ENCODE results near the gene EPG5. TPM values are rescaled to one million over a fixed set of nuclear protein-coding genes. Genes with fewer than 3 reads are reported as not detected.

The EPG5 gene
- total RNA-seq, 2 experiments from 2014 or later = 4.8 to 8.7 TPM

DNA sequence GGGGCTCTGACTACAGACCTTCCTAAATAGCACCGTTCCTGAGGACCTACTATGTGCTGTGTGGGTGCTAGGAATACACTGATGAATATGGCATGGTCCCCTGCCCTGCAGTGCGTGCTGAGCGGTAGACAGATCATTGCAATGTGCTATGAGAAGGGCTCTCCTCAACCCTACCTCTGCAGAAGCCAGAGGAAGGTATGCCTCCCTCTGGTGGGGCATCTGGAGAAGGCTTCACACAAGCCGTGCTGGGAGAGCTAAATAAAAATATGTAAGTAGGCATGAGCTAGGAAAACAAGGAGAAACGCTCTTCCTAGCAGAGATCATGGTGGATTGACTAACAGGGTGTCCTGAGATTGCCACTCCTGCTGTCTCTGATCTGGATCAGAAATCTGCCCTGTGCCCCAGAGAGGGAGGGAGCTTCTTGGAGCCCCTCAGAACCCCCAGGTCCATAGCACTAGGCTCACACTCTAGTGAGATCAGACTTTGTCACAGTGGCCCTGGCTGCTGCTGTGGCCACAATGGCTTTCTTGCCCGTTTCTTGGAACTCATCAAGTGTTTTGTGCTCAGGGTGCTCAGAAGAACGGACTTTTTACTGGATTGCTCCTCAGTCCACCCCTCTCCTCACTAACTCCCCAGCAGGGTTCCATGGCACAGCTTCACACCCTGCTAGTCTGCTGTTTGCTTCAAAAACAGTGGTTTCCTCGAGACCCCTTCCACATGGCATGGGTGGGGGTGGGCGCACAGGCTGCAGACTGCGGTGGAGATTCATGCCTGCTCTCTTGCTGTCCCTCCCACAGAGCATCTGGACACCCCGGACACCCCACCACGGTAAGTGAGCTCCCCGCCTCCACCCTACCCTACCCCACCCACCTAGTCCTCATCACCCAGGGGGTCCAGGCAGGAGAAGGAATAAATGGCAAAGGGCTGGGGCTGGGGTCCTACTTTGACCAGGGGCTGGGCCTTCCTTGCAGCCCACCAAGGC is 127.4 kb downstream of the EPG5 start:
- Histone ChIP-seq H3K4me2 (ENCODE audit: low read length) (no peak overlapping the region), H4K20me1 (ENCODE audit: insufficient read depth, low read length) (no peaks in the 10 kb centered on the region), H3K9me3 (ENCODE audit: low read length) (no peaks in the 10 kb centered on the region), H3K79me2 (ENCODE audit: insufficient read depth, low read depth, low read length) (no peaks in the 10 kb centered on the region), H3K36me3 (ENCODE audit: insufficient read depth, low read length) (no peaks in the 10 kb centered on the region), H3K27ac (ENCODE audit: low read depth, low read length, poor library complexity, severe bottlenecking) (no peak overlapping the region), H3K4me1 (ENCODE audit: insufficient read depth, low read length, poor library complexity, severe bottlenecking) (no peaks in the 10 kb centered on the region), H3K9me2 (ENCODE audit: insufficient read depth, low read length) (no peaks in the 10 kb centered on the region), H3K4me3 (ENCODE audit: low read depth, low read length, poor library complexity, severe bottlenecking) (no peak overlapping the region), H2AFZ (ENCODE audit: low read length) (no peak overlapping the region)
- no peak for DNase-seq (ENCODE audit: low spot score)
- ChIA-PET POLR2A (no interaction called here), CTCF (ENCODE audit: unreplicated experiment) (no interaction called here)
- intact Hi-C loops (cut with micrococcal nuclease; ENCODE audit: unreplicated experiment) = no loop called here
- no TSS peak for BruUV-seq (replicated peaks)
- TF ChIP-seq EZH2phosphoT487 (IDR thresholded peaks at IDR 0.05; ENCODE audit: borderline replicate concordance, low read depth, low read length) = no peak
- TF ChIP-seq, protein P1, sequence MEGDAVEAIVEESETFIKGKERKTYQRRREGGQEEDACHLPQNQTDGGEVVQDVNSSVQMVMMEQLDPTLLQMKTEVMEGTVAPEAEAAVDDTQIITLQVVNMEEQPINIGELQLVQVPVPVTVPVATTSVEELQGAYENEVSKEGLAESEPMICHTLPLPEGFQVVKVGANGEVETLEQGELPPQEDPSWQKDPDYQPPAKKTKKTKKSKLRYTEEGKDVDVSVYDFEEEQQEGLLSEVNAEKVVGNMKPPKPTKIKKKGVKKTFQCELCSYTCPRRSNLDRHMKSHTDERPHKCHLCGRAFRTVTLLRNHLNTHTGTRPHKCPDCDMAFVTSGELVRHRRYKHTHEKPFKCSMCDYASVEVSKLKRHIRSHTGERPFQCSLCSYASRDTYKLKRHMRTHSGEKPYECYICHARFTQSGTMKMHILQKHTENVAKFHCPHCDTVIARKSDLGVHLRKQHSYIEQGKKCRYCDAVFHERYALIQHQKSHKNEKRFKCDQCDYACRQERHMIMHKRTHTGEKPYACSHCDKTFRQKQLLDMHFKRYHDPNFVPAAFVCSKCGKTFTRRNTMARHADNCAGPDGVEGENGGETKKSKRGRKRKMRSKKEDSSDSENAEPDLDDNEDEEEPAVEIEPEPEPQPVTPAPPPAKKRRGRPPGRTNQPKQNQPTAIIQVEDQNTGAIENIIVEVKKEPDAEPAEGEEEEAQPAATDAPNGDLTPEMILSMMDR (conservative IDR thresholded peaks at IDR 0.05; ENCODE audit: low read length) = no peak

DNA sequence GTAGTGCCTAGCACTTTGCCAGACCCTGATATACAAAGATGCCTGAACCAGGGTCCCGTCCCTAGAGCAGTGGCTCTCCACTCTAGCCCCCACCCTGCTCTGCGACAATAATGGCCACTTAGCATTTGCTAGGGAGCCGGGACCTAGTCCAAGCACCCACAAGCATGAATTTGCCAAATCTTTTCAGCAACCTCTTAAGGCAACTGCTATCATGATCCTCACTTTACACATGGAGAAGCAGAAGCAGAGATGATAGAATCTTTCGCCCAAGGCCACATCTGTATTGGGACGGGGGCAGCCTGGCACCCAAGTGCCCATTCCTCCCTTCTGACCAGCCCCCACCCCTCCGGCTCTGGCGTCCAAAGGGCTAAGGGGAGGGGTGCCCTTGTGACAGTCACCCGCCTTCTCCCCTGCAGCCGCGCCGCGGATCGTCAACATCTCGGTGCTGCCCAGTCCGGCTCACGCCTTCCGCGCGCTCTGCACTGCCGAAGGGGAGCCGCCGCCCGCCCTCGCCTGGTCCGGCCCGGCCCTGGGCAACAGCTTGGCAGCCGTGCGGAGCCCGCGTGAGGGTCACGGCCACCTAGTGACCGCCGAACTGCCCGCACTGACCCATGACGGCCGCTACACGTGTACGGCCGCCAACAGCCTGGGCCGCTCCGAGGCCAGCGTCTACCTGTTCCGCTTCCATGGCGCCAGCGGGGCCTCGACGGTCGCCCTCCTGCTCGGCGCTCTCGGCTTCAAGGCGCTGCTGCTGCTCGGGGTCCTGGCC is 128.6 kb downstream of the EPG5 start:
- Histone ChIP-seq H3K9me2 (ENCODE audit: insufficient read depth, low read length) (no peaks in the 10 kb centered on the region), H3K4me2 (ENCODE audit: low read length) (no peak overlapping the region), H3K79me2 (ENCODE audit: insufficient read depth, low read depth, low read length) (no peaks in the 10 kb centered on the region), H3K9me3 (ENCODE audit: low read length) (no peaks in the 10 kb centered on the region), H2AFZ (ENCODE audit: low read length) (no peak overlapping the region), H3K36me3 (ENCODE audit: insufficient read depth, low read length) (no peaks in the 10 kb centered on the region), H3K4me1 (ENCODE audit: insufficient read depth, low read length, poor library complexity, severe bottlenecking) (no peaks in the 10 kb centered on the region), H3K4me3 (ENCODE audit: low read depth, low read length, poor library complexity, severe bottlenecking) (no peak overlapping the region), H3K27ac (ENCODE audit: low read depth, low read length, poor library complexity, severe bottlenecking) (no peak overlapping the region), H4K20me1 (ENCODE audit: insufficient read depth, low read length) (no peaks in the 10 kb centered on the region)
- BruUV-seq (replicated peaks) = no TSS peak
- ChIA-PET POLR2A (no interaction called here), CTCF (ENCODE audit: unreplicated experiment) (no interaction called here)
- intact Hi-C loops (cut with micrococcal nuclease; ENCODE audit: unreplicated experiment) = no loop called here
- no peak for TF ChIP-seq EZH2phosphoT487 (IDR thresholded peaks at IDR 0.05; ENCODE audit: borderline replicate concordance, low read depth, low read length)
- TF ChIP-seq, protein P1 (conservative IDR thresholded peaks at IDR 0.05; ENCODE audit: low read length) = no peak
- DNase-seq (ENCODE audit: low spot score) = no peak
